Spleen (tissue), 7 donors: ENCODE results near the gene CCHCR1.

Experiments
- POLR2A ChIP-seq, 3 donors: fragments of 450-650 bp; IDR thresholded peaks; one replicate each; pipeline ENCODE4 v1.5.1; 2017; ENCODE audit warnings: antibody characterized with exemption in 3 of 3, mild to moderate bottlenecking in 1 of 3
- TF ChIP-seq, protein P1 (sequence below), 11 experiments: fragments of 200-600 bp in 7 of 11; fragments of 450-650 bp in 4 of 11; sonication (generic) in 4 of 11; IDR thresholded peaks in 8 of 11; conservative IDR thresholded peaks in 3 of 11; 1 replicate in 7 of 11; 2 replicates in 4 of 11; pipeline versions ENCODE4 v1.4.0 to v1.8.0; 2016 to 2021; ENCODE audit warnings: antibody characterized with exemption in 11 of 11, inconsistent platforms in 4 of 11, mild to moderate bottlenecking in 1 of 11
- donor health status: DM: no; HTN: no; CAD: no; lungs with moderate emphysema.
- donor health status: DM: no; HTN: no; CAD: no.
- donor health status: DM: no; HTN: no; CAD: no.

DNA sequence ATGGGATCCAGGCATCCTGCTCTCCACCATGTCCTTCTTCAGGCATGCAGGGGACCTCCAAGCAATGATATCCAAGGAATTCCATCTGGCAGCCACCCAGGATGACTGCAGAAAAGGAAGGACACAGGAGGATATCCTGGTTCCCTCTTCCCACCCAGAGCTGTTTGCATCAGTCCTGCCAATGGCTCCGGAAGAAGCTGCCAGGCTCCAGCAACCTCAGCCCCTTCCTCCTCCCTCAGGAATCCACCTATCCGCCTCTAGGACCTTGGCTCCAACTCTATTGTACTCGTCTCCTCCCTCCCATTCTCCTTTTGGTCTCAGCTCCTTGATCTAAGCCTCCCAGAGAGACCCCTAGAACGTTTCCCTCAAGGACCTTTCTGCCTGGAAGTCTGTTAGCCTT, 18.0 kb downstream of the CCHCR1 start:
- no peak for TF ChIP-seq POLR2A (IDR thresholded peaks at IDR 0.05)
- TF ChIP-seq, protein P1, sequence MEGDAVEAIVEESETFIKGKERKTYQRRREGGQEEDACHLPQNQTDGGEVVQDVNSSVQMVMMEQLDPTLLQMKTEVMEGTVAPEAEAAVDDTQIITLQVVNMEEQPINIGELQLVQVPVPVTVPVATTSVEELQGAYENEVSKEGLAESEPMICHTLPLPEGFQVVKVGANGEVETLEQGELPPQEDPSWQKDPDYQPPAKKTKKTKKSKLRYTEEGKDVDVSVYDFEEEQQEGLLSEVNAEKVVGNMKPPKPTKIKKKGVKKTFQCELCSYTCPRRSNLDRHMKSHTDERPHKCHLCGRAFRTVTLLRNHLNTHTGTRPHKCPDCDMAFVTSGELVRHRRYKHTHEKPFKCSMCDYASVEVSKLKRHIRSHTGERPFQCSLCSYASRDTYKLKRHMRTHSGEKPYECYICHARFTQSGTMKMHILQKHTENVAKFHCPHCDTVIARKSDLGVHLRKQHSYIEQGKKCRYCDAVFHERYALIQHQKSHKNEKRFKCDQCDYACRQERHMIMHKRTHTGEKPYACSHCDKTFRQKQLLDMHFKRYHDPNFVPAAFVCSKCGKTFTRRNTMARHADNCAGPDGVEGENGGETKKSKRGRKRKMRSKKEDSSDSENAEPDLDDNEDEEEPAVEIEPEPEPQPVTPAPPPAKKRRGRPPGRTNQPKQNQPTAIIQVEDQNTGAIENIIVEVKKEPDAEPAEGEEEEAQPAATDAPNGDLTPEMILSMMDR (IDR thresholded peaks at IDR 0.05 in 8 of 11, conservative IDR thresholded peaks at IDR 0.05 in 3 of 11), result no peak
